AG09319 (cell line): ENCODE measurements around the gene UCHL5.
"Not testable (repeated sequence)": the region's sequence is repeated elsewhere in the genome, so short reads cannot be mapped to it uniquely, and the experiment has no call there.

Source experiments
- DNase-seq: peaks from one replicate; pipeline ENCODE4 v3.0.0-alpha.2; 2010; ENCODE audit warnings: low read depth; ENCODE audit errors: extremely low read depth
- TF ChIP-seq, protein P1 (sequence below): IDR thresholded peaks from 2 replicates; pipeline ENCODE4 v1.5.1; 2011; ENCODE audit warnings: low read depth, mild to moderate bottlenecking, inconsistent platforms, low read length, moderate library complexity

The UCHL5 gene

DNA sequence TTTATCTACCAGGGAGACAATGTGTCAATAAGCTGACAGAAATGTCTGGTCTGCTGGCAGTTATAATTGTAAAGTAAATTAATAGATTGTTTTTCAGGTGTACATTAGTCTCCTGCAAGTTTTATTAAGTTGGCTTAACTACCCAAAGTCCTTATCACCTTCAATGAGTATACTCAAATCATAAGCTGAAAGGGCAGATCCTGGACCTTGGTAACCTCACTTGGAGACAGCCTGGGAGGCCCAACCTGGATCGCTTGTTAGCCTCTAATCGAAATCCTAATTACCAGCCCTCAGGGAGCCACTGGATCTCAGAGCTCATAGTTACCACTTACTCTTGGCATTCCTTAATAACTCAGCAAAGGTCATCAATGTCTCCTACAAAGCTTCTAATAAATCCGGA lies 49.7 kb downstream of the UCHL5 start:
- TF ChIP-seq, protein P1, sequence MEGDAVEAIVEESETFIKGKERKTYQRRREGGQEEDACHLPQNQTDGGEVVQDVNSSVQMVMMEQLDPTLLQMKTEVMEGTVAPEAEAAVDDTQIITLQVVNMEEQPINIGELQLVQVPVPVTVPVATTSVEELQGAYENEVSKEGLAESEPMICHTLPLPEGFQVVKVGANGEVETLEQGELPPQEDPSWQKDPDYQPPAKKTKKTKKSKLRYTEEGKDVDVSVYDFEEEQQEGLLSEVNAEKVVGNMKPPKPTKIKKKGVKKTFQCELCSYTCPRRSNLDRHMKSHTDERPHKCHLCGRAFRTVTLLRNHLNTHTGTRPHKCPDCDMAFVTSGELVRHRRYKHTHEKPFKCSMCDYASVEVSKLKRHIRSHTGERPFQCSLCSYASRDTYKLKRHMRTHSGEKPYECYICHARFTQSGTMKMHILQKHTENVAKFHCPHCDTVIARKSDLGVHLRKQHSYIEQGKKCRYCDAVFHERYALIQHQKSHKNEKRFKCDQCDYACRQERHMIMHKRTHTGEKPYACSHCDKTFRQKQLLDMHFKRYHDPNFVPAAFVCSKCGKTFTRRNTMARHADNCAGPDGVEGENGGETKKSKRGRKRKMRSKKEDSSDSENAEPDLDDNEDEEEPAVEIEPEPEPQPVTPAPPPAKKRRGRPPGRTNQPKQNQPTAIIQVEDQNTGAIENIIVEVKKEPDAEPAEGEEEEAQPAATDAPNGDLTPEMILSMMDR = no peak
- DNase-seq = no peak

DNA sequence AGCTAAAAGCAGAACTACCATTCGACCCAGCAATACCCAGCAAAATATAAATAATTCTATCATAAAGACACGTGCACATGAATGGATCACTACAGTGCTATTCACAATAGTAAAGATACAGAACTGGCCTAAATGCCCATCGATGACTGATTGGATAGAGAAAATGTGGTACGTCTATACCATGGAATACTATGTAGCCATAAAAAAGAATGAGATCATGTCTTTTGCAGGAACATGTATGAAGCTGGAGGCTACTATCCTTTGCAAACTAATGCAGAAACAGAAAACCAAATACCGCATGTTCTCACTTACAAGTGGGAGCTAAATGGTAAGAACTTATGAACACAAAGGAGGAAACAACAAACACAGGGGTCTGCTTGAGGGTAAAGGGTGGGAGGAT lies 53.4 kb downstream of the UCHL5 start:
- no peak for DNase-seq
- TF ChIP-seq, protein P1 = no peak

DNA sequence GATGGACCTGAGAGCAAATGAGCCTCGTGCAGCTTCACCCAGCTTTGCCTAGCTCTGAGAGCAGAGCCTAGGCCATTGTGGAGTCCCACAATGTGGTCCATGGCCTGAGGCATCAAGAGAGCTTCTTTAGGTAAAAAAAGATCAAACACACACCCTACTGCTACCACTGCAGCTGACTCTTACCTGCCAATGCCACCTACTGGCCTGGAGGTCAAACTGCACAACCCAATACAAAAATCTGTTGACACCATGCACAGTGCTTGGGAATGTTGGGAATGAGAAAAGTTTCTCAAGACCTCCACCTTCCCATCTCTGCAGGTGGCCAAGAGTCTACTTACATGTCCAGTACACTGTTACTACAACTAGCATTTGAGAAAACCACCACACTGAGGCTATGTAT lies 60.6 kb downstream of the UCHL5 start:
- TF ChIP-seq, protein P1 = no peak
- no peak for DNase-seq

DNA sequence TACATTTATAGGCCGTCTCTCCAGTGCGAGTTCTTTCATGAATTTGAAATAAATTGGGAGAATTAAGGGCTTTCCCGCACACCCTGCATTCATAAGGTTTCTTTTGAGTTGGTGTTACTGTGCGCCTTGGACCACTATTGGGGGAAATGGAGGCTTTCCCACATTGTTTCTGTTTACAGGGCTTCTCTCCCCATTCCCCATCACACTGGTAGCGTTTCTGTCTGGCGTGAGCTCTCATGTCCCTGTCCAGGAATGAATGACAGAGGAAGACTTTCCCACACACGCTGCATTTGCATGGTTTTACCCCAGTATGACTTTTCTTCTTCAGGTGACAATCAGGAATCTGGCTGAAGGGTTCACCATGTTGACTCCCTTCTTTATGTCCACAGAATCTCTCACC lies 65.0 kb downstream of the UCHL5 start:
- no peak for DNase-seq
- TF ChIP-seq, protein P1 = no peak

DNA sequence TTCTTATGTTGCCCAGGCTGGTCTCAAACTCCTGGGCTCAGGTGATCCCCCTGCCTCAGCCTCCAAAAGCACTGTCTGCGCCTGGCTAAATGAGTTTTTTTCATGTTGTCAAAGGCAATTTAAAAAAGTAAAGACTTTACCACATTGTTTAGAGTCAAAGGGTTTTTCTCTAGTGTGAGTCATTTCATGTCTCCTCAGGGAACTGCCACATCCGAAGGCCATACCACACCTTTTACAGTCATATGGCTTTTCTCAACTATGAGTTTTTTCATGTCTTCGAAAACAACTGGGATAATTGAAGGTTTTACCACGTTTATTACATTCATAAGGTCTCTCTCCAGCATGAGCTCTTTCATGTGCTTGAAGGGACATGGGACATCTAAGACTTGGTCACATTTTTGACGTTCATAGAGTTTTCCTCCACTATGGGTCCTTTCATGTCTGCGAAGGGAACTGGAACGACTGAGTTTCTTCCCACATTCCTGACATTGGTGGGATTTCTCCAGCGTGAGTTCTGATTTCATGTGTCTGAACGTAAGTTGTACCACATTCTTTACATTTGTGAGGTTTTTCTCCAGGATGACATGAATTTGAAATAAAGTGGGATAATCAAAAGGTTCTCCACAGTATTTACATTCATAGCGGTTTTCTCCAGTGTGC lies 65.6 kb downstream of the UCHL5 start:
- DNase-seq = no peak
- TF ChIP-seq, protein P1 = no peak

DNA sequence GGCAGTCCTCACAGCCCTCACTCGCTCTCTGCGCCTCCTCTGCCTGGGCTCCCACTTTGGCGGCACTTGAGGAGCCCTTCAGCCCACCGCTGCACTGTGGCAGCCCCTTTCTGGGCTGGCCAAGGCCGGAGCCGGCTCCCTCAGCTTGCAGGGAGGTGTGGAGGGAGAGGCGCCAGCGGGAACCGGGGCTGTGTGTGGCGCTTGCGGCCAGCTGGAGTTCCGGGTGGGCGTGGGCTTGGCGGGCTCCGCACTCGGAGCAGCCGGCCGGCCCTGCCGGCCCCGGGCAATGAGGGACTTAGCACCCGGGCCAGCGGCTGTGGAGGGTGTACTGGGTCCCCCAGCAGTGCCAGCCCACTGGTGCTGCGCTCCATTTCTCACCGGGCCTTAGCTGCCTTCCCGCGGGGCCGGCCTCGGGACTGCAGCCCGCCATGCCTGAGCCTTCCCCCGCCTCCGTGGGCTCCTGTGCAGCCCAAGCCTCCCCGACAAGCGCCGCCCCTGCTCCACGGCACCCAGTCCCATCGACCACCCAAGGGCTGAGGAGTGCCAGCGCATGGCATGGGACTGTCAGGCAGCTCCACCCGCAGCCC lies 72.3 kb downstream of the UCHL5 start:
- not testable (repeated sequence) for DNase-seq

DNA sequence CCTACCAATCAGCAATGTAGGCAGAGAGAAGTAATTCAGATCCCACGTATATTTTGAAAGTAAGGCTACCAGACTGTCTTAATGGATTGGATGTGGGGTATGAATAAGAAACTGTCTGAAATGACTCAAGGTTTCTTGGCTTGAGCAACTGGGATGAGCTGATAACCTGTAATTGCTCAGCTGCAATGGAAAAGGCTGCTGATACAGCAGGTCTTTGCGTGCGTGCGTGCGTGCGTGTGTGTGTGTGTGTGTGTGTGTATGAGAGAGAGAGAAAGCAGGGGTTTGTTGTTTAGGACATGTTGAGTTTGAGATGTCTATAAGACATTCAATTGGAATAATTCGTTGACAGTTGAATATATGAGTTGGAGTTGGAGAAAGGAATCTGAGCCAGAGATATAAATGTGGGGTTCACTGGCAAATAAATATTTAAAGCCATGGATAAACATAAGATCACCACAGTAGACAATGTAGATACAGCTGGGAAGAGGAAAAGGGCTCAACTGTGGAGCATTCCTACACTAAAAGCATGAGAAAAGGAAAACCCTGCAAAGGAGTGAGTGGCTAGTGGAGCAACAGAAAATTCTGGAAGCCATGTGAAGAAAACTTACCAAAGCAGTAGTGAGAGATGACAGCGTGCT lies 72.9 kb downstream of the UCHL5 start:
- DNase-seq = no peak
- TF ChIP-seq, protein P1 = no peak
